Prostate gland (tissue), 2 donors: Measurements from ENCODE around the gene ETFB.

Experiments
- POLR2A ChIP-seq: fragments of 450-650 bp; IDR thresholded peaks from one replicate; pipeline ENCODE4 v1.6.1; 2016; ENCODE audit warnings: antibody characterized with exemption, mild to moderate bottlenecking
- POLR2AphosphoS5 ChIP-seq: sonication (generic); formaldehyde crosslinking; IDR thresholded peaks from one replicate; pipeline ENCODE4 v1.6.1; 2017; ENCODE audit warnings: antibody characterized with exemption
- TF ChIP-seq, protein P1 (sequence below), 4 experiments: fragments of 200-600 bp in 2 of 4; fragments of 450-650 bp in 2 of 4; sonication (generic) in 2 of 4; IDR thresholded peaks; 1 replicate in 3 of 4; 2 replicates in 1 of 4; pipeline ENCODE4 v1.5.1; 2016 to 2019; ENCODE audit warnings: antibody characterized with exemption in 4 of 4, mild to moderate bottlenecking in 2 of 4, moderate library complexity in 2 of 4

DNA sequence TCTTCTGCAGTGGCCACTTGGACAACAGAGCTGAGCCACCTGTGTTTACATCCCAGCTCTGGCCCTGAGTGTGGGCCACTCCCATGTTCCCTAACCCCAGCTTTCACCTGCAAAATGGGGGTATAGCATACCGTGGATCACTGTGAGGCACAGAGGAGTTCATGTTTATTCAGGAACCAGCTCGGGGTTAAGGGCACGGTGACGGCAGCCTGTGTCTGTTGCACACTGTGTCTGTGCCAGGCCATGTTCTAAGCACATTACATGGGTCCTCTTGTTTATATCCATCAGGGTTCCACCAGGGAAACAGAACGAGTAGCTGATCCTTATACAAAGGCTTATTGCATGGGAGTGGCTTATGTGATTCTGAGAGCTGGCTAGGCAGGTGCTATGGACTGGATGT, 68.8 kb downstream of the ETFB start:
- TF ChIP-seq, protein P1, sequence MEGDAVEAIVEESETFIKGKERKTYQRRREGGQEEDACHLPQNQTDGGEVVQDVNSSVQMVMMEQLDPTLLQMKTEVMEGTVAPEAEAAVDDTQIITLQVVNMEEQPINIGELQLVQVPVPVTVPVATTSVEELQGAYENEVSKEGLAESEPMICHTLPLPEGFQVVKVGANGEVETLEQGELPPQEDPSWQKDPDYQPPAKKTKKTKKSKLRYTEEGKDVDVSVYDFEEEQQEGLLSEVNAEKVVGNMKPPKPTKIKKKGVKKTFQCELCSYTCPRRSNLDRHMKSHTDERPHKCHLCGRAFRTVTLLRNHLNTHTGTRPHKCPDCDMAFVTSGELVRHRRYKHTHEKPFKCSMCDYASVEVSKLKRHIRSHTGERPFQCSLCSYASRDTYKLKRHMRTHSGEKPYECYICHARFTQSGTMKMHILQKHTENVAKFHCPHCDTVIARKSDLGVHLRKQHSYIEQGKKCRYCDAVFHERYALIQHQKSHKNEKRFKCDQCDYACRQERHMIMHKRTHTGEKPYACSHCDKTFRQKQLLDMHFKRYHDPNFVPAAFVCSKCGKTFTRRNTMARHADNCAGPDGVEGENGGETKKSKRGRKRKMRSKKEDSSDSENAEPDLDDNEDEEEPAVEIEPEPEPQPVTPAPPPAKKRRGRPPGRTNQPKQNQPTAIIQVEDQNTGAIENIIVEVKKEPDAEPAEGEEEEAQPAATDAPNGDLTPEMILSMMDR (IDR thresholded peaks at IDR 0.05) = no peak
- no peak for TF ChIP-seq POLR2A
- no peak for TF ChIP-seq POLR2AphosphoS5
